DMS153 treated with DMSO at 0.1 percent for 48 hours (cell line): Measurements from ENCODE around the gene AKR1D1.

Experiments used
- DNase-seq: peaks from one replicate; lab custom pipeline; 2025; ENCODE audit not compliant: unreplicated experiment; lab: John Stamatoyannopoulos, UW

AKR1D1 gene

GRCh38 chr7:138162236-138162635 is 86.0 kb downstream of the AKR1D1 start:
- DNase-seq = no peak

GRCh38 chr7:138163800-138164199 is 87.5 kb downstream of the AKR1D1 start:
- DNase-seq = no peak

- no peak for DNase-seq
Measured at GRCh38 chr7:138164804-138165203, 88.5 kb downstream of the AKR1D1 start.

- no peak for DNase-seq
Measured at GRCh38 chr7:138166681-138167080, 90.4 kb downstream of the AKR1D1 start.

GRCh38 chr7:138167222-138167621 is 91.0 kb downstream of the AKR1D1 start:
- DNase-seq = no peak

GRCh38 chr7:138167869-138168296 is 91.6 kb downstream of the AKR1D1 start:
- DNase-seq = no peak
